HG03558 (cell line): ENCODE measurements around the gene FUT3.

Experiments
- ATAC-seq: cut with Tn5 transposase; IDR thresholded peaks from one replicate; pipeline ENCODE4 v1.9.1; 2021; ENCODE audit warnings: moderate number of reproducible peaks; ENCODE audit not compliant: unreplicated experiment; ENCODE audit errors: extremely low read depth

The FUT3 gene

DNA sequence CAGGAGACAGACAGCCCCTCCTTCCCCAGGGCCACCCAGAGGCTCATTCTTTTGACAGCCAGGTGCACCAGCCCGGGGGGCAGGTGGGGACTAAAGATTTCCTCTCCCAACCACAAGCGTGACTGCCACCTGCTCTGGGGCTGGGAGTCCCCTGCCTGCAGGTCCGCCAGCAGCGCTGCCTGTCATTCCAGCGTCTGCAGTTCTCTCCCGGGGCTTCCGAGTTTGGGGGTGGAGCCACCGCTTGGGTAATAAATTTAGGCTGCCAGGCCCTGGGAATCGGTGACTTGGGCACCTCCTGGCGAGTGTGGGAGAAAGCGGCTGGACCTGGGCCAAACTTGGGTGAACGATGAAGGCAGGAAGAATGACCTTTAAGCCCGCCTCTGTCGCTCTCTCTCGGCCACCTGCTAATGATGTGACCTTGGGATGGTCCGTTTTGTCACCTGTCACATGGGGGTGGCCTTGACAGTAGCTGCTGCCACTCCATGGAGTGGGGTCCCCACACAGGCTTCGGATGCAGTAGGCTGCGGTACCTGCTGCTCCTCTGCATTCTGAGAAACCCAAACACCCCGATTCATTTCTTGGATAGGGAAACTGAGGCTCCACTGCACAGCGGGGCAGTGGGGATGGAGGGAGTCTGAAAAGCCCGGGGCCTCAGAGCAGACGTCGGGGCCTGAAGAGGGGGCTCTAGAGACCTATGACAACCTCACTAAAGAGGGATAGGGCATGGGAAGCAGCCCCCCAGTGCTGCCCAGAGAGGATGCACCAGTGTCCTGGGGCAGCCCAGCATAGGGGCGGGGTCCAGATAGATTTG is 24.5 kb downstream of the FUT3 start:
- no peak for ATAC-seq

DNA sequence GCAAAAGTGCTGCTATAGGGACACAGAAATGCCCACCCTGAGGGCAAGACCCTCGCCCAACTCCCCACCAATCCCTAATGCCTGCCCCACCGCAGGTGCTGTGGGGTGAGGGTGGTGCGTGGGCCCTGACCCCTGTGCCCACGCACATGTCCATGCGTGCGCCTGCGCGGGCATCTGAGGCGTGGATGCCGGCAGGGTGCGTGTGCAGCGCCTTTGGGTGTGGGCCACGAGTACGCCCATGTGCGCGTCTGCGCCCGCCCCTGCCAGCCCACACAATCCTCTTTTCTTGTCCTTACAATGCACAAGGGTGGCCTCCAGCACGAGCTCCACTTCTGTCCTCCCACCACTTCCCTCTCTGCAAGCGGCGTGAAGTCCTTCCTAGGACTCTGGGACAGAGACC is 26.1 kb downstream of the FUT3 start:
- ATAC-seq: no peak

DNA sequence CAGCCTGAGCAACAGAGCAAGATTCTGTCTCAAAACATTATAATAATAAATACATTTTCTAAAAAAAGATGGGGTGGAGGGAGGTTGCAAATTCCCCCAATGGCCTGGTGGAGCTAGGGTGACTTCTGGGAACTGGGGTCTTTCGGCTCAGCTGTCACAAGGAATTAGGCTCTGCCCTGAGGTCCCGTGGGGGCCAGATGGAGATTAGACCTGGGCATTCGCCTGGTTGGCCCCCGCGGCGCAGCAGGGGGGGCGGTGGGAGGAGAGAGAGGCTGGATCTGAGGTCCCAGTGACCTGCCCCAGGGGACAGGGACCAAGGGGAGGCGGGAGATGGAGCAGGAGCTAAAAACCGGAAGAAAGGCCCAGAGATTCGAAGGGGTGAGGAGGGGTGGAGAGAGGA is 26.5 kb downstream of the FUT3 start:
- ATAC-seq: no peak

DNA sequence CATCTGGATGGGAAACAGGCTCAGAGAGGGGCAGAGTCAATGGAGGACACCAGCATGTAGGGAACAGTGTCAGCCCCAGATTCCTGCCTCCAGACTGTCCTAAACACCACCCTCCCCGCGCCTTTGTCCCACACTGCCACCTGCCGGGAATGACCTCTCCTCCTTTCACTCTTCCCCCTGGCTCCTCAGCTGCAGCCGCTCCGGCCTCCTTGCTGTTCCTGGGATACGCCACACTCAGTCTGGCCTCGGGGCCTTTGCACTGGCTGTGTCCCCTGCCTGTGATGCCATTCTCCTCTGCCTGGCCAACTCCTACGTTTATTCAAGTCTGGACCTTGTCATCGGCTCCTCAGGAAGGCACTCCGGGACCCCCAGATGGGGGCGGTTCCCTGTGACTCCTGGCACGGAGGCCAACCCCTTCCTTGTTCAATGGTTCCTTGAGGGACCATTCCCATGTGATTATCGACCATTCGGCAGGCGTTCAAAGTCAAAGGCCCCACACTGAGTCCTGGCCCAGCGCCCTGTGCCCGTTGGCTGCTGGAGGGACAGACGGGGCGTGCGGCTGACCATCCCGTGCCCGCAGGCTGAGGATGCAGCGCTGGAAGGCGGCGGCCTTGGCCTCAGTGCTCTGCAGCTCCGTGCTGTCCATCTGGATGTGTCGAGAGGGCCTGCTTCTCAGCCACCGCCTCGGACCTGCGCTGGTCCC is 27.5 kb downstream of the FUT3 start:
- no peak for ATAC-seq

DNA sequence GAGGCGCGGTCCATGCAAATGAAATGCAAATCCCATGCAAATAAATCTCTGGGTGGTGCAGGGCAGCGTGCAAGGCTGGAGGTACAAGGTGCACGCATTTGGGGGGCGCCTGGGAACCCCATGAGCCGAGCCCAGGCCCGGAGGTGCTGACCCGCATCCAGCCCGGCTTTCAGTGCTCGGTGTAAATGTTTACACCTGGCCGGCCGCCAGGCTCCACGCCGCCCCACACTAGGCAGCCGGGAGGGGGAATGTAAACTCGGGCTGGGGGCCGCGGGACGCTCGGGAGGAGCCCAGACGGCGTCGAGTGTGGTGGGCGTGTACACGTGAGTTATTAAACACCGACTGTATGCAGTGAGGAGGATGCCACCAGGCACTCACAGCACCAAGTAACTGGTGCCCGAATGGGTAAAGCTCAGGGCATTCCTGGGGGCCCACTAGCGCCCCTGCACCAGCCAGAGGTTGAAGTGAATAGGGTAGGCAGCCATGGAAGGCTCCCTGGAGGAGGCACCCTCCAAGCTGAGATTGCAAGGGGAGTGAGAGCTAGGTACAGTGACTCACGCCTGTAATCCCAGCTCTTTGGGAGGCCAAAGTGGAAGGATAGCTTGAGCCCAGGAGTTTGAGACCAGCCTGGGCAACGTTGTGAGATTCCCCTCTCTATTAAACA is 28.9 kb downstream of the FUT3 start:
- no peak for ATAC-seq

DNA sequence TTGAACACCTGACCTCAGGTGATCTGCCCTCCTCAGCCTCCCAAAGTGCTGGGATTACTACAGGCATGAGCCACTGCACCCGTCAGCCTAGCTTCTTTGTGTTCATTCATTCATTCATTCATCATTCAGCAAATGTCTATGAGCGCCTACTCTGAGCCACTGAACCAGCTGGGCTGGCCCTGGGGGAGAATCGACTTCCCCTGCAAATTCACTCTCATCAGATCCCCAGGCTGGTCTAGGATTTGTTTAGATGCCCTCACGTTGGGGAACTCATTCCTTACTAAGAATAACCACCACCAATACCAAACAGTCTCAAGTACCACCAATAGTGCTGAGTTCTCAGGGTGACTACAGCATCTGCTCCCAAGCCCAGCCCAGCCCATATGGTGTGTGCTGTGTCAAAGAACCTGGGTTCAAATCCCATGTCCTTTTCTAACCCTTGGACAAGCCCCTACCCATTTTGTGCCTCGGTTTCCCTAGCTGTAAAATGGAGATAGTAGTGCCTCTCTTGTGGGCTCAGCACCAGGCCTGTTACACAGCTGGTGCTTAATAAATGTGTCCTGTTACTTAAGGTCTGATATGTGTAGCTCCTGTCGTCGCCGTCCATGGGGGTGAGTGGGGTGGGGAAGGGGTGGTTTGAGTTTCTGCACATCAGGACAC is 29.6 kb downstream of the FUT3 start:
- ATAC-seq: no peak

DNA sequence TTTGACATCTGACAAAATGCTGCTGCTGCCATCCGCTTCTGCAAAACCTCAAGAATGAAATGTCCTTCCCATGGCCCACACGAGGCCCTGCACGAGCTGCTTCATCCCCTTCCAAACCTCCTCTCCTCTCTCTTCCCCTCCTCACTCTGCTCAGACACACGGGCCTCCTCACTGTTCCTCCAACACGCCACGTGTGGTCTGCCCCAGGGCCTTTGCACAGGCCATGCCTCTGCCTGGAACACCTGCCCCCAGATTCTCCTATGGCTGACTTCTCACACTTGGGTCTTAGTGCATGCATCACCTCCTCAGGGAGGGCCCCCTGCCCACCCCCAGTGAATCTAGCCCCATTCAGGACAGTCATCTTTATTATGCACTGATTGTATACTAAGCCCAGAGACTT is 30.5 kb downstream of the FUT3 start:
- no peak for ATAC-seq

DNA sequence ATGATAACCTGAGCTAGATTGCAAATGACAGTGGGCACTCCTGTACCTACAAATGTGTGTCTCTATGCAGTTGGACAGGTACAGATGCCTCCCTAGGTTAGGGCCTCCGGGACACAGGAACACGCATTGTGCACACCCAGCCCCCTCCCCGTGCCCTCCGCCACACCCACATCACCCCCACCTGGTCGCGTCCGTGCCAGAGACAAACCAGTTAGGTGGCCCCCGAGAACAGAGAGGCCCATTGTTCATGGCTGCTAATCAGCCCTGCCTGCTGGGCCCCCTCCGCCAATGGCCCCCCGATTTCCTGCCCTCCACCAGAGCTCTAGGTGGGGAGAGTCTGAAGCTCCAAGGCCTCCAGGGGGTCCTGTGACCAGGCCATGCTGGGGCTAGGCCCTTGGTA is 32.7 kb downstream of the FUT3 start:
- ATAC-seq: no peak

DNA sequence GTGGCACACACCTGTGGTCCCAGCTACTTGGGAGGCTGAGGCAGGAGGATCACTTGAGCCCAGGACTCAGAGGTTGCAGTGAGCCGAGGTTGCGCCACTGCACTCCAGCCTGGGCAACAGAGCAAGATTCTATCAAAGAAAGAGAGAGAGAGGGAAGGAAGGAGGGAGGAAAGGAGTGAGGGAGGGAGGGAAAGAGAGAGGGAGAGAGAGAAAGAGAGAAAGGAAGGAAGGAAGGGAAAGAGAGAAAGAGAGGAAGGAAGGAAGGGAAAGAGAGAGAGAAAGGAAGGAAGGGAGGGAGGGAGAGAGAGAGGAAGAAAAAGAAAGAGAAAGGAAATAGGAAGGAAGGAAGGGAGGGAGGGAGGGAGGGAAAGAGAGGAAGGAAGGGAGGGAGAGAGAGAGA is 34.0 kb downstream of the FUT3 start:
- ATAC-seq: no peak

DNA sequence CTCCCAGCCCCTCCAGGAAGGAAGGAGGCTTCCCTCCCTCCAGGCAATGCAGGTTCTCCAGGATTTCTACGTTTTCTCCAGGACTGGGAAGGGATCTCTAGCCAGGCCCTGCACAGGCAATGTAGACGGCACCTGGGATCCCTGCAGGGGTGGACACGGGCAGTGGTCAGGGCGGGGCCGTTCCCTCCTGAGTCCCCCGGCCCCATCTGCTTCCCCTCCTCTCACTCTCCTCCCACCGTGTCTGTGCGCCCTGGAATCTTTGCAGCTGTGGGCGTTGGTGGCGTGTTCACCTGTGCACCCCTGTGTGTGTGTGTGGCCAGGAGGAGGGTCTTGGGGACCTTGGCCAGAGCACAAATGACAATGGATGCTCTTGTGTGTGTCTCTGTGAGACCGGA is 36.4 kb downstream of the FUT3 start:
- no peak for ATAC-seq

DNA sequence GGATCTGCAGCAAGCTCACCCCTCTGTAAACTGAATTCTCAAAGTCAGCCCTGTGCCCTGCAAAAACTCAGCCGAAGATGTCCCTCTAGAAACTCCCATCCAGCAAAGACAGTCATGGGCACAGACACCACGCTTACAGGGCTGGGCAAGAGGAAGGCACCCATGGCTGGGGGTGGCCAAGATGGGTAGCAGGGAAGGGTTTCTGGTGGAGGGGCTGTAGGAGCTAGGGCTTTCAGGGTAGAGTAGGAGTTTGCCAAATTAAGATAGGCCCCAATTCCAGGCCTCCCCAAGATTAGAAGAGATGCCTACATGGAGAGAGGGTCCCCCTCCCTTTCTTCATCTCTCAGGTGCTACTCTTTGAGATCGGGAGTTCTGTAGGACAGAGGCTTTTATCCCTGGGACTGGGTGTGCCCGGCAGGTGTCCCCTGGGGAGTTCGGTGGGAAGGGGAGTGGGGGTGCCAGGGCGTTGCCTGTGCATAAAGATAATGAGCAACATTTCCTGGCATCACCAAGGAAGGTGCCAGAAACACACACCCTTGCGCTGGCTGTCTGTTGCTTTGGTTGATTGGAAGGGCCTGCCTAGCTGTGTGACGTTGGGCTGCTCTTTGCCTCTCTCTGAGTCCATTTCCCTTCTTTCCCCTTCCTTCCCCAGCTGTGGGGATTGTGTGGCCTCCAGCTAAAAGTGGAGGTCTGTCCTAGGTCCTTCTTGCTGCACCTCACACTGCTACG is 37.0 kb downstream of the FUT3 start:
- ATAC-seq: no peak

DNA sequence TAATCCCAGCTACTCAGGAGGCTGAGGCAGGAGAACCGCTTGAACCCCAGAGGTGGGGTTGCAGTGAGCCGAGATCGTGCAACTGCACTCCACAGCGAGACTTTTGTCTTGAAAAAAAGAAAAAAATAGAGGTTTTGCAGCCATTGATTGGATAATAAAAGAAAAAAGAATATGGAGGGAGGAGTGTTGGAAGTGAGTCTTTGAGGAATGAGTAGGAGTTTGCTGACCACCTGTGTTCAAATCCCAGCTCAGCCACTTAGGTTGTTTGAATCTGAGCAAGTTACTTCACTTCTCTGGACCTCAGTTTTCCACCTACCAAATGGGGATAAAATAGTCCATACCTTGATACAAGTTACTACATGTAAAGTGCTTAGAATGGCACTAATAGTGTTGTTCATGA is 40.1 kb downstream of the FUT3 start:
- no peak for ATAC-seq

DNA sequence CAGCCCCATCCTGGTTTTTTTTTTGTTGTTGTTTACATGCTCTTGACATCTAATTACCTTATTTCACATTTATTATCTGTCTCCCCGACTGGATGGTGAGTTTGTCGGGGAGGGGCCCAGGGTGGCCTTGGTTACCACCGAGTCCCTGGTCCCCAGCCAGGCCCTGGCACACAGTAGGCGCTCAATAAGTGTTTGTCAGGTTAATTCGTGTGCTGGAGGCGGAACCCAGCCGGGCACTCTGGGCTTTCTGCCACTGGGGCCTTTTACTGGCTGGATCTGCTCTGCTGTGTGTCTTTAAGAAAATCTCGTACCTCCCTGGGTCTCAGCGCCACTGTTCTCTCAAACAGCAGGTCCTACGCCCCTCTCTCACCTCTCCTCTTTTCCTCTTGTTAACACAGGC is 41.8 kb downstream of the FUT3 start:
- ATAC-seq: no peak

DNA sequence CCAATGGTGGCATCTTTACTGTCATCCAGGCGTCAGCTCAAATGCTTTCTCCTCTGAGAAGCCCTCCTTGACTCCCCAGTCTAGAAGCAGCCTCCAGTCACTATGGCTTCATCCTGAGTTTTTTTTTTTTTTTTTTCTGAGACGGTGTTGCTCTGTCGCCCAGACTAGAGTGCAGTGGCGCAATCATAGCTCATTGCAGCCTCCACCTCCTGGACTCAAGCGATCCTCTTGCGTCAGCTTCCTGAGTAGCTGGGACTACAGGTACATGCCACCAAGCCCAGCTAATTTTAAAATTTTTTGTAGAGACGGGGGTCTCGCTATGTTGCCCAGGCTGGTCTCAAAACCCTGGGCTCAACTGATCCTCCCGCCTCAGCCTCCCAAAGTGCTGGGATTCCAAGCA is 42.2 kb downstream of the FUT3 start:
- no peak for ATAC-seq

DNA sequence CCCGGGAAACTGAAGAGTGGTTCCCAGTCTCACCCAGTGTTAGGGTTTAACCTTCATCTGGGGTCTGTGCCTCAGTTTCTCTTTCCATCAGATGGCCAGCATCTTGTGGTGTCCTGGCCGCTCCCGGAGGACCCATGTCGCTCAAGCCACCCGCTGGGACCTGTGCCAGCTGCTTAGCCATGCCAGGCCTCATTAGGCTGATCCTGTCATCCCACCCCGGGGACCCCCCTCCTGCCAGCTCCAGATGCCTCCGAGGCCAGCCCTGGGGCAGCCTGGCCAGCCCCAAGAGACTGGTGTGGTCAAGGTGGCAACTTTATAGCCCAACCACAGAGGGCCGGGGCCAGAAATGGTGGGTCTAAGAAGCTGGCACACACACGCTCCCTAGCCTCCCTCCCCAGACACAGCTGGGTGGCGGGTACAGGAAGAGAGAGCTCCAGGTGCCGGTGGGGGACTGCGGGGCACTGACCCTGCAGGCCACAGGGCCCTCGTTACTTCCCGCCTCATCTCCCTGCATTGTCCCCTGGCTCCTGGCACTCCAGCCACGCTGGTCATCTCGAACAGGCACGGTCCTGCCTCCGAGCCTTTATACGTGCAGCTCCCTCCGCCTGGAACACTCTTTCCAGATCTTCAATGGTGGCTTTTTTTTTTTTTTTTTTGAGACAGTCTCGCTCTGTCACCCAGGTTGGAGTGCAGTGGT is 43.0 kb downstream of the FUT3 start:
- ATAC-seq: no peak

DNA sequence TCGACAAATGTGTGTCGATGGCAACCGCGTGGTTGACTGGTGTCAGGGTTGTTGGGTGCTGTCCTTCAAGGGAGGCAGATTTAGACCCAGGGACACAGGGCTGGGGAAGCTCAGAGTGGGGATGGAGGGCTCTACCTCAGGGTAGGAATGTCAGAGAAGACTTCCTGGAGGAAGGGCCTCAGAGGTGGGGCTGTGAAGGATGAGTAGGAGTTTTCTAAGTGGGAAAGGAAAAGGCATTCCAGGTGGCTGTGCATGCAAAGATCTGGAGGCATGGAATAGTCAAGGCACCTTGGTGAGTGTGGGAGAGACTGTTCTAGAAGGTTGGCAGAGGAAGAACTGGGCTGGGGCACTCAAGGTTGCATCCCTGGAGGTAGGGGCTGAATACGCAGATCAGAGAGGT is 44.3 kb downstream of the FUT3 start:
- ATAC-seq: no peak

DNA sequence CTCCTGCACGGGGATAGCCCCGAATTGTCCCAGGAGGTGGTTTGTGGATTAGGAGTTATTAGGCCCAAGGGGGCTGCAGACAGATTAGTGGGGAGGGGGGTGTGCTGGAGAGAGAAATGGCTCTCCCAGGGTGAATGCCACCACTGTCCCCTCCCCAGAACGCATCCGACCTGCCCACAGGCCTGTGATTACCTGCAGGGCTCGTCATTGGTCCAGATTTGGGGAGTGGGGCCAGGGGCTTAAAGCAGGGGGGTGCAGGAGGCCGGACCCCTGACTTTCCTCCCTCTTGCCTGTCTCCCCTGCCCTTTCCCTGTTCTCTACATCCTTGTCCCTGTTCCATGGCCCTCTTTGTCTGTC is 45.1 kb downstream of the FUT3 start:
- no peak for ATAC-seq

DNA sequence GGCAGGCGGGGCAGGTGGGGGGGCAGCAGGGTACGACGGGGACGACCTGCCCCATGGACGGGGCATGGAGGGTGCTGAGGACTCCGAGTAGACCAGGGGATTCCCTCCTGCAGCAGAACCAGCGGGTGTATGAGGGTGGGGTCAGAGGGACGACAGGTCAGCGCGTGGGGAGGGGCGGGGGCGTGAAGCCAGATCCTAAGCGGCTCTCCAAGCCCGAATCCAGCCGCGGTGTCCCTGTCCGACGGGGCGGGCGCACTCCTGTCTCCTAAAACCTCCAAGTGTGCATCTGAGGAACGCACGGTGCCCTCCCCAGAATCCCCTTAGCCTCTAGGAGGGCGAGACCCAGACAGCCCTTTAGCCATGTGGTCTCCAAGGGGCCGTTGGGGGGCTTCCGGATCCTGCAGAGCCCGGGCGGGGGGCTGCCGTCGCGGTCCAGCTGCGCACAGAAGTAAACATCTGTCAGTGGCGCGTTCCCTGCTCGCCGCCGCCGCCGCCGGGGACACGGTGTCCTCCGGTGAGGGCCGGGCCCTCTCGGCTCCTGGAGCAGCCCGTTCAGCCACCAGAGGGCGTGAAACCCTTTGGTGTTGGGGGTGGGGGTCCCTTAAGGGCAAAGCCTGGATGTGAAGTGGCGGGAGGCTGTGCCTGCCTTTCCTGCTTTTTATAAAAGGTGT is 45.7 kb downstream of the FUT3 start:
- ATAC-seq: no peak
